Neural progenitor cell (in vitro differentiated cells): ENCODE results near the gene SYNM.

Experiments
- EZH2 ChIP-seq: fragments of 200-600 bp; sonication (generic); IDR thresholded peaks from 2 replicates; pipeline ENCODE4 v1.6.1; 2017; ENCODE audit warnings: antibody characterized with exemption, mild to moderate bottlenecking, moderate library complexity
- EZH2phosphoT487 ChIP-seq: fragments of 200-600 bp; sonication (generic); IDR thresholded peaks from 2 replicates; pipeline ENCODE4 v1.6.1; 2017; ENCODE audit warnings: antibody characterized with exemption
- TF ChIP-seq, protein P1 (sequence below): fragments of 200-600 bp; sonication (generic); IDR thresholded peaks from 2 replicates; pipeline ENCODE4 v1.5.1; 2017; ENCODE audit warnings: antibody characterized with exemption, mild to moderate bottlenecking

DNA sequence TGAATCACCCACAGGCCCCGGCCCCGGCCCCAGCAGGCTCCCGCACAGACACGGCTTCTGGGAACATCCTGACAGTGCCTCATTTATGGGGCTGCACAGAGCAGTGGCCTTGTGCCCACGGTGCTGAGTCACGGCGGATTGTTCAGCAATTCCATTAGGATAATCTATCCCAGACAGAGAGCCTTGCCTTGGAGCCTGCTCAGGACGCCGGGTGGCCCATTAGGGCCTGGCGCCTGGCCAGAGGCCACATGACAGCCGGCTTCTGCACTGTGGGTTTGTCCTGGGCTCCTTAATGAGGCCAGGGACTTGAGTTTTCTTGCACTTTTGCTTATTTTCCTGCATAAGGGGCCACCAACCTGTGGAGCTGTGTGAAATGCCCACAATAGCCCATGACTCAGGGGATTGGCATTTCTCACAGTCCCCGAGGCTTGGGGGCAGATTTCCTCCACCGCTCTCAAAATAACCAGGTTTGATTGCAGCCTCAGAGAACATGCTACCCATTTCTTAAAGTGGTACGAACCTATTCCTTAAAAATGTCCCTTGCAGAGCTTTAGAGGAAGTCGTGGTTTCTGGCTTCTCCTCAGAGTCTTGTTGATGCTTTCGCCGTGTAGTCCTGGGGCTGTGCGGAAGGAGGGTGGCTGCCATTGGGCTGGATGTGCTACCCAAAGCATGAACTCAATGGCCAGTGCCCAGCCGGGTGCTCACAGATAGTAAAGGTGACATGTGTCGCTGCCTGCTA is 19.0 kb downstream of the SYNM start:
- TF ChIP-seq, protein P1, sequence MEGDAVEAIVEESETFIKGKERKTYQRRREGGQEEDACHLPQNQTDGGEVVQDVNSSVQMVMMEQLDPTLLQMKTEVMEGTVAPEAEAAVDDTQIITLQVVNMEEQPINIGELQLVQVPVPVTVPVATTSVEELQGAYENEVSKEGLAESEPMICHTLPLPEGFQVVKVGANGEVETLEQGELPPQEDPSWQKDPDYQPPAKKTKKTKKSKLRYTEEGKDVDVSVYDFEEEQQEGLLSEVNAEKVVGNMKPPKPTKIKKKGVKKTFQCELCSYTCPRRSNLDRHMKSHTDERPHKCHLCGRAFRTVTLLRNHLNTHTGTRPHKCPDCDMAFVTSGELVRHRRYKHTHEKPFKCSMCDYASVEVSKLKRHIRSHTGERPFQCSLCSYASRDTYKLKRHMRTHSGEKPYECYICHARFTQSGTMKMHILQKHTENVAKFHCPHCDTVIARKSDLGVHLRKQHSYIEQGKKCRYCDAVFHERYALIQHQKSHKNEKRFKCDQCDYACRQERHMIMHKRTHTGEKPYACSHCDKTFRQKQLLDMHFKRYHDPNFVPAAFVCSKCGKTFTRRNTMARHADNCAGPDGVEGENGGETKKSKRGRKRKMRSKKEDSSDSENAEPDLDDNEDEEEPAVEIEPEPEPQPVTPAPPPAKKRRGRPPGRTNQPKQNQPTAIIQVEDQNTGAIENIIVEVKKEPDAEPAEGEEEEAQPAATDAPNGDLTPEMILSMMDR, result no peak
- no peak for TF ChIP-seq EZH2
- TF ChIP-seq EZH2phosphoT487, result no peak
